Measurements from ENCODE around the gene CHPT1.

DNA sequence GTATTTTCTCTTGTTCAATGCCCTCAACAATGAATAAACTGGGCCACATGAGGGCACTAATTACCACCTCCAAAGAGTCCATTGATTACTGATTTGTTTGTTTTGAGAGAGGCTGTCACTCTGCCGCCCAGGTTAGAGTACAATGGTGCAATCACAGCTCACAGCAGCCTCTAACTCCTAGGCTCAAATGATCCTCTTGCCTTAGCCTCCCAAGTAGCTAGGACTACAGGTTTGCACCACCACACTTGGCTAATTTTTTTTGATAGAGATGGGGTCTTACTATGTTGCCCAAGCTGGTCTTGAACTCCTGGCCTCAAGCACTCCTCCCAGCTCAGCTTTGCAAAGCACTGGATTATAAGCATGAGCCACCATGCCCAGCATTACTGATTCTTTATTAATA, 70.1 kb downstream of the CHPT1 start:
- TF ChIP-seq, protein P1, sequence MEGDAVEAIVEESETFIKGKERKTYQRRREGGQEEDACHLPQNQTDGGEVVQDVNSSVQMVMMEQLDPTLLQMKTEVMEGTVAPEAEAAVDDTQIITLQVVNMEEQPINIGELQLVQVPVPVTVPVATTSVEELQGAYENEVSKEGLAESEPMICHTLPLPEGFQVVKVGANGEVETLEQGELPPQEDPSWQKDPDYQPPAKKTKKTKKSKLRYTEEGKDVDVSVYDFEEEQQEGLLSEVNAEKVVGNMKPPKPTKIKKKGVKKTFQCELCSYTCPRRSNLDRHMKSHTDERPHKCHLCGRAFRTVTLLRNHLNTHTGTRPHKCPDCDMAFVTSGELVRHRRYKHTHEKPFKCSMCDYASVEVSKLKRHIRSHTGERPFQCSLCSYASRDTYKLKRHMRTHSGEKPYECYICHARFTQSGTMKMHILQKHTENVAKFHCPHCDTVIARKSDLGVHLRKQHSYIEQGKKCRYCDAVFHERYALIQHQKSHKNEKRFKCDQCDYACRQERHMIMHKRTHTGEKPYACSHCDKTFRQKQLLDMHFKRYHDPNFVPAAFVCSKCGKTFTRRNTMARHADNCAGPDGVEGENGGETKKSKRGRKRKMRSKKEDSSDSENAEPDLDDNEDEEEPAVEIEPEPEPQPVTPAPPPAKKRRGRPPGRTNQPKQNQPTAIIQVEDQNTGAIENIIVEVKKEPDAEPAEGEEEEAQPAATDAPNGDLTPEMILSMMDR (conservative IDR thresholded peaks at IDR 0.05 in 1 of 2, IDR thresholded peaks at IDR 0.05 in 1 of 2; ENCODE audit: low read depth in 1 of 2, low read length in 2 of 2): no peak
- TF ChIP-seq EZH2 (IDR thresholded peaks at IDR 0.05; ENCODE audit: low read length, missing control alignments): no peak
